Stimulated activated CD4-positive, alpha-beta T cell treated with anti-CD3 and anti-CD28 coated beads, Interleukin-1b, Interleukin-23, amount 100 ng/mL, for 4 hours (primary cell): Measurements from ENCODE around the gene POU2F3.
A peak's percentile ranks its signal among the peaks of the same experiment; 100 is the strongest.

Experiments
- DNase-seq, 2 donors: peaks; one replicate each; pipeline ENCODE4 v3.0.0-alpha.2; 2020; ENCODE audit warnings: low read depth in 2 of 2

POU2F3 gene

DNA sequence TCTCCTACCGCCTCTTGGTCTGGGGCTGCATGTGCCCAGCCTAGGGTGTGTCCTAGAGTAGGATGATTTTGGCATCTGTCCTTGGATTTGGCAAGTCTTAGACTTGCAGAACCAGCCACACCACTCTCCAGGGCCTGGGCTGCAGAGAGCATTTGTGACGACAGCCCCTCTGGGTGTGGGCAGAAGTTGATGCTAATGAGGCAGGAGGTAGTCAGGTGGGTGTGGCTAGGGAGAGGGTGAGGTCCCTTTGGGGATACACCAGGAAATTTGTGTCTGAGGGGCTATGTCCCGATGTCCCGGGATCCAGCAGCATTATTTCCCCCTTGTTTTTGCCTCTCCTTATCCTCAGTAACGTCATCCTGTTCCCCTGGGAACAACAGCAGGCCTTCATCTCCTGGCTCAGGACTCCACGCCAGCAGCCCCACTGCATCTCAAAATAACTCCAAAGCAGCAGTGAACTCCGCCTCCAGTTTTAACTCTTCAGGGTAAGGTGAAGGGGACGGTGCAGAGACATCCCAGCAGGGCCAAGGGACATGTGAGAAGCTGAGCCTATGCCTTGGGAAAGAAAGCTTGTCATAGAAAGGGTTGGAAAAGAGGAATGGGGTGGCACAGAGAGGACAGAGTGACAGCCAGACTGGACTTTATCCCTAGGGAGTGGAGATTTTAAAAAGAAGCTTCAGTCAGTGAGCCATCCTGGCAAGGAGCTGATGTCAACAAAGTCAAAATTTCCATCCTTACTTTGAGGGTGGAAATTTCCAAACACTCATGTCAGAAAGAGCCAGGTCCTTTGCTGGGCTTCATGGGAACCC, 77.1 kb downstream of the POU2F3 start:
- no peak for DNase-seq

DNA sequence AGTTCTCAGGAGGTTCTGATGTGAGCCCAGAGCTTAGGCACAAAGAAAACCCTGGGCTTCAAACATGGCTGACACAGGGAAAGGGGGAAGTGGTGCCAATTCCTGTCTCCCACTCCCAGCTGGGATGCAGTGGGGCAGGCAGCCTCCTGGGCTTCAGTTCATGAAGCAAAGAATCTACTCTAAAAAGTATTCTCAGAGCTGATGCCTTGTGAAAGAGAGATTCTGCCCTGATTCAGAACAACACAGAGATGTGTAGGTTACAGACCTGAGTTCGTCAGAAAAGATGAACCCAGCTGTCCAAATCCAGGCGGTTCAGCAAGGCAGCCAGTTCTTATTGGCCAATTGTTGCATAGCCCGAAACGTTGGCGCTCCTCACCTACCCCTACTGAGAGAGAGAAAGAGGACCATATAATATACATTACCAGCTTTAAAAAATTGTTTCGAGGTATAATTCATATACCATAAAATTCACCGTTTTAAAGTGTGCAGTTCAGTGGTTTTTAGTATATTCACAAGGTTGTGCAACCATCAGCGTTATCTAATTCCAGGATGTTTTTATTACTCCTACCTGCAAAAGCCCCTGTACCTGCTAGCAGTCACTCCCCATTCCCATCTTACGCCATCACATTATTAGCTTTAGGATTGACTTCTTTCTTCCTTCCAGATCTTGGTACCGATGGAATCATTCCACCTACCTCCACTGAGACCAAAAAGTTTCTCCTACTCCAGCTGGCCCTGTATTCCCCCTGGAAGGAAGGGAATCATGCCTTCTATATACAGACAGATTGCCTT, 77.9 kb downstream of the POU2F3 start:
- no peak for DNase-seq

DNA sequence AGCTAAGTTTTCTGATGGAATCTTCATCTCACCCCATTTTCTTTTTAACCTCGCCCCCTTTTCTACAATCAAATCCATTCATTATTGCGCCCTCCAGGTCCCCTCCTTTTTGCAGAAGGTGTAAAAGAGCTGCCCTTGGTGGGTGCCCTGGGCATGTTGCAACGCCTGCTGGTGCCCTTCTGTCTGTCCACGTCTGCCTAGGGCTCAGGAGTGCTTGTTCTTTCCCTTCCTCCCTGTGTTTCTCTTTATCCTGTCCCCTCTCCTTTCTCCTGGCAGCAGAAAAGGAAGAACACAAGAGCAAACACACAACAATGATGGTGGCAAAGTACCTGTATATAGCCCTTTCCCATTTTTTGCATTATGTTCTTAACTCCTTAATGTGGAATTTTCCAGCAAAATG, 79.0 kb downstream of the POU2F3 start:
- no peak for DNase-seq

DNA sequence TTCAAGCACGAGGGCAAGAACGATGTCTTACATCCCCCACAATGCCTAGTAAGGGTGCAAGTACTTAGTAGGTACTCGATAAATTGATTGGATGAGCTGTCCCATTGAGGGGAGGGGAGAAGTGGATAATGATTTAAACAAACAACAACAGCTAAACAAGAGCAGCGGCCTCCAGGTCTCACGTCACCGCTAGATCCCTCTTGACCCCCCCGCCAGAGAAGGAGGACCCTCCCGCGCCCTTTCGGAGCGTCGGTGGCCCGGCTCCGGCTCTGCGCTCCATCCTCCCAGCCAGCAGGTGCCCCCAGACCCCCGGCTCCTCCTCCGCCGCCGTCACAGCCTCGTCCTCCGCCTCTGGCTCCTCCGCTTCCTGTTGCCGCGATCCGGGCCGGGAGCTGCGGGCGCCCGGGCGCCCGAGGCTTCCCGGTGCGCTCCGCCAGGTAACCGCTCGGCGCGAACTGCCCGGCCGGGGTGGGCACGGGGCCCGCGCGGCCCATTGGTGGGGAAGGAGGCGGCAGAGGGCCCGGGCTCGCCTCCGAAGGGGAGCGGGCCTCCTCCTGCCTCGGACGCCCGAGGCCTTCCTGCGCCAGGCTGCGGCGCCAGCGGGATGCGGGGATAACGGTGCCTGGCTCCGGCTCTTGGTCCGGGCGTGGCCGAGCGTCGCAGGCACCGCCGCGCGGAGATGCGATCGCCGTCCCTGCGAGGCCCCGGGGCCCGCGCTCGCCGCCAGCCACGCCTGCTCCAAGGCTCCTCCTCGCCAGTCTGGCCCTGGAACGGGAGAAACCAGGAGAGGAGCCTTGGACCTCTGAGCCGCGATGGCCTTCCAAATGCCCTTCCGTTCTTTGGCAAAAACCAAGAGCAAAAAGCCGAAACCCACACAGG, 85.2 kb downstream of the POU2F3 start, which contains the start of gene TLCD5:
TSS of gene TLCD5 (plus strand) at position 368 of the 879 bp plus-strand sequence. CDS start 2,143 bp downstream, outside the sequence.
- peak in 1 of 2 donors; percentile 32 for DNase-seq

DNA sequence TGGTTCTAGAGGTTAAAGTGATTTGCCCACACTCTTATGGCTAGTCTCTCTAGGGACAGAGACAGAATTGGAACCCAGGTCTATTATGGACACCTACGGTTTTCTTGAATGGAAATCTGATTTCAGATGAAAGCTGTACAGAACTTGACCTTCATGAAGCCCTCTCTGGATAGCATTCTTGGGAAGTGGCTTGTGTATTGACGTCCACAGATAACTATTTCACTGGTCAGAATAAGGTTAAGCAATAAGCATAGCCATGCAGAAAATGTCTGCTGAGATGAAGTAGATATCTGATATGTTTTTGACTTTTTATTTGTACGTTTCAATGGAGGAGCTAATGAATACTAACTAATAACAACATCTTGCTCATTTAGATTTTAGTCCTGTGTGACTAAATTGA, 86.3 kb downstream of the POU2F3 start:
- no peak for DNase-seq

DNA sequence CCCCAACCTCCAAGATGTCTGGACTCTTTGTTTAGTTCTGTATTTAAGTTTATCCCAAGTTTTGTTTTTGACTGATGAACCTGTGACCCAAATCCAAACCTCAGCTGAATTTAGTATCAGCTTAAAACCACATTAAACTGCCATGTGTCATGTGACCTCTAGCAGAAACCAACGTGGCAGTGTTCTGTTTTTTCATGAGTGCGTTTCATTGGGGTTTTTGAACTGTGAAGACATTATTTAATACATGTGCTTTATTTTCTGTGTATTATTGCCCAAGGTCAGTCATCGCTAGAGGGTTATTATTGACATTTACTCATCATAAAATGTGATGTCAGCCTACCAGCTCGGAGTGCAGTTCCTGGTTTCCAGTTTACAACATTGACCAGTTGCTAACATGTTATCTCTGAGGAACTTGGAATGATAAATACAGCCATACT, 86.9 kb downstream of the POU2F3 start:
- no peak for DNase-seq

DNA sequence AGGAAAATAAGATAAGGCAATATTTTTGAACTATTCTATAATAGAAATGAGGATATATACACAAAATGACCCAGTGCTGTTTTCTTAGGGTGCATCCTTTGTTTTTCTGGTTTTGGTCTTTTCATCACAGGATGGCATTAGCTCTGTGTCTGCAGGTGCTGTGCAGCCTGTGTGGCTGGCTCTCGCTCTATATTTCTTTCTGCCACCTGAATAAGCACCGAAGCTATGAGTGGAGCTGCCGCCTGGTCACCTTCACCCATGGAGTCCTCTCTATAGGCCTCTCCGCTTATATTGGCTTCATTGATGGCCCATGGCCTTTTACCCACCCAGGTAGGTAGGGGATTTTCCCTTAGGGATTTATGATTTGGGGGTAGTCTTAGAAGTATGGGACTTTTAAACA, 87.4 kb downstream of the POU2F3 start:
- no peak for DNase-seq

DNA sequence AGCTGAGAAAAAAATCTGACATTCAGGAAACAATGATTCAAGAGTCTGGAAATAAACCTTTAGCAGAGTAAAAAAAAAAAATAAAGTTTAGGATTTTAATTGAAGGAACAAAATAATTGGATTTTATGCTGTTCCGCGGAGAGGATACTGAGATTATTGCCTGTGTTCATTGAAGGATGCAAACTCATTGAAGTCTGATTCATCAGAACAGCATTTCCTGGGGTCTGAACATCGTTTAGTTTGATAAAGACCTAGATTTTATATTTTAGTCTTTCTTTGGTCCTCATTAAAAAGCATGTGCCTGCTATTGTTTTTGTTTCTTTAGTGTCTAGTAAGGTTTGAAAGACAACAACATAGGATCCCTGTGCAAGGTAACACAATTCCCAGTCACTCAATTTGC, 89.6 kb downstream of the POU2F3 start:
- no peak for DNase-seq

DNA sequence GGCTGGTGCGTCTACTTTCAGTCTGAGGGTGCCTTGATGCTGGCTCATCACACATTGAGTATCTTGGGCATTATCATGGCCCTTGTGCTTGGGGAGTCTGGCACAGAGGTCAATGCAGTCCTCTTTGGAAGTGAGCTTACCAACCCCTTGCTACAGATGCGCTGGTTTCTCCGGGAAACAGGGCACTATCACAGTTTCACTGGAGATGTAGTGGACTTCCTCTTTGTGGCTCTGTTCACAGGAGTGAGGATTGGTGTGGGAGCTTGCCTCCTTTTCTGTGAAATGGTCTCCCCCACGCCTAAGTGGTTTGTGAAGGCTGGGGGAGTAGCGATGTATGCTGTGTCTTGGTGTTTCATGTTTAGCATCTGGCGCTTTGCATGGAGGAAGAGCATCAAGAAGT, 90.1 kb downstream of the POU2F3 start:
- DNase-seq: no peak

DNA sequence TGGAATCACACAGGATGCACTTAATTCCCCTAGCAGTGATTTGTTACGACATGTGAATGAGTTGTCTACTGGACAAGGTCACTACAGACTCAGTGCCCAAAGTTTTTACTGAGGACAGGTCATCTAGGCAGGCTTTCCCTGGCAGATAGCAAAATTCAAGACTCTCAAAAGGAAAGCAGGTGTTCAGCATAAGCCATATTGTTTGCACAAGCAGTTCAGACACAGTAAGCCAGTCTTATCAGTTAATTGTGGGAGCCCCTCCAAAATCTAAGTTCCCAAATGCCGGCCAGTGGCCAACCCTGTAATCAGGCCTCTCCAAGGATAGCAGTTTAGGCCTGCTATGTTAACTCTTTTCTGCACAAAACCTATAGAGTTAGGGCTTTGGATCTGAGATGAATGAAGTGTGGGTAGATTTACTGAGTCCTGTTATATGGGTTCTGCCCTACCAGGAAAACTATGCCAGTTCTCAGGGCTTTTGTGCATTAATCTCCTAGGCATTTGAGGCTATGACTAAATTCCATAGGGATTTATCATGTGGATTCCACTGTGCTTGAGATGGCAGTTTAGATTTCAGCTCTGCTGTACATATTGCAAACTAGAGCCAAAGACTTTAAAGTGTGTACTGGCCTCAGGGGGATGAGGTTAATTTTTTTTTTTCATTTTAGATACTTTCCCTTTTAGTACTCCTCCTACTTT, 91.5 kb downstream of the POU2F3 start:
- no peak for DNase-seq

DNA sequence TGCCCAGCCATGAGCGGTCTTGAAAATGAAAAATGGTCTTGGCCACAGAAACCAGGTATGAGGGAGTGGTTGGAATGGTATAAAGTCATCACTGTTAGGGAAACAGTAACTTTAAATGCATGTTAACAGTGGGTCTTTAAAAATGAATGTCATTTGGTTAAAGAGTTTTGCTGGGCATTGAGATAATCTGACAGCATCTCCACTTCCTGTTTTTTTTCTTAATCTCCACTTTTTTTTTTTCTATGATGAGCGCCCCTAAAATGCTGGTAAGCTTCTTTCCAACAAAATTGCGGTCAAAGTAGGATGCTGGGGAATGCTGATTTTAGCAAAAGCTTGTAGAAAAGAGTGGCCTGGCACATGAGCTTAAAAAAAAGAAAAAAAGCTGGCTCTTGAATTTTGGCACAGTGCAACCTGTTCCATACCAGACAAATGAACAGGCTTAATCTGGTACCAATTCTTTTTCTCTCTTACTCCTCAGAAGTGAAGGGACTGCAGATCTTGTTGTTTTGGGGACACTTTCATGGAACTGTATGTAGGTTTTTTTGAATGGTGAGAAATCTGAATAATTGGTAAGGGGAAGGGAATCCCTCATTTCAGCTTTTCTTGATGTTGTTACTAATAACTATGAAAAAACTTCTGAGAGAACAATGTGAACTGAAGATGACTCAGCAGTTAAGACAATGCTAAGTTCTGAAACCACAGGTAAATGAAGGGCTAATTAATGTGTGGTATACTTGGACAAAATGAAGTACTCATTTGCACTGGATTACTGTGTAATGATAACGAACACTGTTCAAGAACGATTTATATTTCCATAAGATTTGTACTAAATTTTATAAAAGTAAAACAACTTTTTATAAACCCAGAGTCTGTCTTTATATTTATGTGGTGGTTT, 93.1 kb downstream of the POU2F3 start:
- DNase-seq: no peak

DNA sequence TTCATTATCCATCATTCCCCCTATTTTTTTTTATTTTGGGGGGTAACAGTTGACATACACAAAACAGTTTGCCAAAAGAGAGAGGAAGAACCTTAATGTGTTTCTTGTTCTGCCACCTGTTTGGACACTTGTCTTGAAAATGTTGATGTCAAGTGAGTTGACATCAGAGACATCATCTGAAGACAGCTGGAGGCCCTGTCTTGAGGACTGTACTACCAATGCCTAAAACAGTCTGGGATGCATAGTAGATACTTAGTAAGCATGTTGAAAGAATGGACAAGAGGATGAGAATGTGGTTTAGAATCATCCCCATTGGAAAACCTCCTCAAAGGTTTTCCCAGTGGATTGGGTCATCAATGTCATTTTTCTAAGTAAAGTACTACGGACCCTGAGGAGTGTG, 93.9 kb downstream of the POU2F3 start:
- no peak for DNase-seq

DNA sequence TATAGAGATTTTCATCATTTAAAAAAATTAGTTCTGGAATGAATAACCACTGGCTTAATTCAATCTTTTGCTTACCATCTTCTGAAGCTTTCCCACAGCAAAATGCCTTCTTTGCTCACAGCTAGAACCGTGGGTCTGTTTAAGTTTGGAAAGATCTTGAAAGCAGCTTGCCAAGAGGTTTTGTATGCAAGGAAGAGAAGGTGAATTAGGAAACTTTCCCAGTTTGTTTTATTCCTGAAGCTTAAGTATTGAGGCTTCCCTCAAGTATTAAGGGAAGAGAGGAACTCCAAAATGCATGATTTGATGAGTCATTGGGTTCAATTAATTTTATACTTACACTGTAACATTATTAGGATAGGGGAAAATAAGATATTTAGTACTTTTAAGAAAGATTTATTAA, 94.4 kb downstream of the POU2F3 start:
- DNase-seq: no peak

DNA sequence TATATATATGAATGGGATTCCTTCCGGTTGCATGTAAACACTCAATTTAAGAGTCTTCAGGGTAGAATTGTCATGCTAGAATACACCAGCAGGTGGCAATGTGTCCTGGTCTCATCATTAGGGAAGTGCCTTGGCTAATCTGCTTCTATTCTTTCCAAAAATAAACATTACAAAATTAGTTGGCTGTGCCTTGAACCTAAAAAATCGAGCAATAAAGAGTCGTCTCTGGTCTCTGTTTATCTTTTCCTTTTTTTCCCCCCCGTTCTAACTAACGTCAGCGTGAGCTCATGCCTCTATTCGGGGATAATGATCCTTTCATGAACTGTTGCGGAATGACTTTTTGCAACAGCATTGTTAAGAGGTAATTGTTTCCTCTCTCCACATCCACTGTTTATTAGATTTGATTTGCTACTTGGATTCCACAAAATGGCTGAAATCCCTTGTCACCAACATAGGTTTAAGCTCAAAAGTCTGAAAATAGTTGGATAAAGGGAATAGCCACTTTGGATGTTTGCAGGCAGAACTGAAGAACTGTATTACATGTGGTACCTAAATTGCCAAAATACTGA, 95.0 kb downstream of the POU2F3 start:
- peak in 1 of 2 donors; percentile 61 for DNase-seq

DNA sequence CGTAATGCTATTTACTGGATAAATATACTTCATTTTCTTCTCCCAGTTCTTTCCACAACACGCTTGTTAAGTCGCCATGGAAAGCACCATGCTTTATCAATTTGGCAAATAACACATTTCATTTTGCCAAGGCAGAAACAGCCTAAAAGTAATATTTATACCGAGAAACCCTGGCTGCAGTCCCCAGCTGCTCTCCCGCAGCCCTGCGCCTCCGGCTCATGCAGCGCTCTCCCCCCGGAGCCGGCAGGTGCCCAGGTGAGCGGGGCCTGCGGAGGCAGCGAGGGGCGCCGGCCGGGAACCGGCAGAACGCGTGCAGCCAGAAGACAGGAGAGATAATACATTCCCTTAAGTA, 95.6 kb downstream of the POU2F3 start:
- DNase-seq: no peak

DNA sequence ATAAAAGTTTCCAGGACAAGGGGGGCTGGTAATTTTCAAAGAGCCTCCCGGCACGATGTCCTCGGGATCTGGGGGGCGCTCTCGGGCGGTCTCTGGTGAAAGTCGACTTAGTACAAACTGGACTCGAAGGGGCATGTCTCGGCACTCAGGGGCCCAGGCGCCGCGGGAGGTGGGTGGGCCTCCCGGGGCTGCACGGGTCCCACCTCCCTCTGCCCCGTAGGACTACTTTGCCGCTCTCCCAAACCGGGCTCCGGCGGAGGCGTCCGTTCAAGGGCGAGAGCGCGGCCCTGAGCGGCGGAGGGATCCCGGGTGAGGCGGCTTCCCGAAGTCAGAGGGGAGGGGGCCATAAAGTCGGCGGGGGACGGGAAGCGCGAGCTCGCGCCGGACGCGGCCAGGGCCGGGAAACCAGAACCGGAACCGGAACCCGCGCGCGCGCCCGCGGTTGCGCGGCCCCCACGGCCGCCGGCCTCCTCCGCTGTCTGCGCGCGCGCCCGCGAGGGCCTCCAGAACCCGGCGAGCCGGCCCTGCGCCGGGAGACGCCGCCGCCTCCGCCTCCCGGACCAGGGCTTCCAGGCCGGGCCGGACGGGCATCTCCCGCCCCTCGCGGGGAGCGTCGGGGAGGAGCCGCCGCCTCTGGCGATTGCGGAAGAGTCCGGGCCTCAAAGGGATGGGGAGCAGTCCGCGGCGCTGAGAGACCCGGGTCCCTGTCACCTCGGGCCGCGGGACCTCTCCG, 96.1 kb downstream of the POU2F3 start, which contains the start of gene ARHGEF12:
TSS of gene ARHGEF12 (plus strand) at position 506 of the 733 bp plus-strand sequence. CDS start 831 bp downstream, outside the sequence.
- peak; percentile 67 to 79 for DNase-seq

DNA sequence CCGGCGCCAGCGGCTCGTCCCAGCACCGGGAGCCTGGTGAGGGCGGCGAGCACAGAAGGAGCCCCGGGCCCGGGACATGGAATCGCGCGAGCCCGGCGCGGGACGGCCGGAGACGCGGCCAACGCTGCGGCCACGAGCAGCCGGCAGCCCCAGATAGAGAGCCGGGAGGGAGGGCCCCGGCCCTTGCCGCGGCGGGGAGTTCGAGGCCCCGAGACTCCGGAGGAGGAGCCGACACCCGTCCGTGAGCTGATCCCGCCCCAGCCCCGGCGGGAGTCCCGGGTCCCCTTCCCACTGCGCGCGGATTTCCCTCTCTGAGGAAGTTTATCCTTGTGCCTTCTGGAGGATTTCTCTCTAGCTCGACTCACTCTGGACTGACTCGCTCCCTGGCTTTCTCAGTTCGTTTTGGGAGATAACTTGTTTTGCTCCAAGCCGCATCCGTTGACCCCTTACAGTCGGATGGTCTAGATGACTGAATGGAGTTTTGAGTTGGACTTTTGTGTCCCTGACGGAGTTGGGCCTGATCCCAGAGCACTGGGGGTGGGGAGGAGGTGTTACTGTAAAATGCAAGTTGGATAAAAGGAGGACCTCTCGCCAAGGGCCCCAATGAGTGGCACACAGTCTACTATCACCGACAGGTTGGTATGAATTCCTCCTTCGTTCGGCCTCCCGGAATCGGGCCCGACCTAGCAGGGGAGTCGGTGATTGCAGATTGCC, 96.9 kb downstream of the POU2F3 start:
- peak in 1 of 2 donors; percentile 39 for DNase-seq

DNA sequence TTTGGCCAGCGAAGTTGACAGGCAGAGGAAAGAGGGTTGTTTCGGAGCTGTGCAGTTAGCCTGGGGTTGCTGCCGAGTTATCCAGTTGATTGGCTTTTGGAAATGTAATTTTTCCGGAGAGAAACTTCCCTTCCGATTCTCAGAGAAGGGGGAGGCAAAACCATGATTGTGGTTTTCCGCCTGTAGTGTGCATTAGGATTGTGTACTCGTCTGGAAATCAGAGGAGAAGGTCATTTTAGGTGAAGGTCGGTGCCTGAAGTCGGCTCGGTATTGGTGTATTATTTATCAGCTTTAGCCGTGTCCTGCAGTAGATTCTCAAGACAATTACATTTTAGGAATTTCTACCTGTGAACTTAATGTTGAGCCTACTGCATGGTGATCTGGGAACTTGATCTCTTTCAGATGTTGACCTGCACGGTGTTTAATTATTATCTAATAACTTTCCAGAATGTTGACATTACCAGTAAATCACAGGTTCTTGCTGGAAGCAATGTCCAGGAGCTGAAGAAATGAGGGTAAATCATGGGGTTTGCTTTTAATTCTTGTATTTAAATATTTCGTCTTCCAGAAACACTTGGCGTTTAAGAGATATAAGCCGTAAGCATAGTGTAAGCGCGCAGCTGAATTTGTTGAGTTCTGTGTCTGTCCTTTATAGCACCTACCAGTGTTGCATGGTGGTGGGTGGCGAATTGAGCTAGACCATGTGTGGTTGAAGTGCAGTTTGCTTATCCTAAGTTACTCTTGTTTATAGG, 97.6 kb downstream of the POU2F3 start:
- no peak for DNase-seq
